NCI-H128 (cell line): ENCODE measurements around the gene ALX3.
"Not testable (repeated sequence)": the region's sequence is repeated elsewhere in the genome, so short reads cannot be mapped to it uniquely, and the experiment has no call there.

Source experiments
- DNase-seq: peaks from one replicate; lab custom pipeline; 2025; ENCODE audit not compliant: unreplicated experiment; lab: John Stamatoyannopoulos, UW

The ALX3 gene

DNA sequence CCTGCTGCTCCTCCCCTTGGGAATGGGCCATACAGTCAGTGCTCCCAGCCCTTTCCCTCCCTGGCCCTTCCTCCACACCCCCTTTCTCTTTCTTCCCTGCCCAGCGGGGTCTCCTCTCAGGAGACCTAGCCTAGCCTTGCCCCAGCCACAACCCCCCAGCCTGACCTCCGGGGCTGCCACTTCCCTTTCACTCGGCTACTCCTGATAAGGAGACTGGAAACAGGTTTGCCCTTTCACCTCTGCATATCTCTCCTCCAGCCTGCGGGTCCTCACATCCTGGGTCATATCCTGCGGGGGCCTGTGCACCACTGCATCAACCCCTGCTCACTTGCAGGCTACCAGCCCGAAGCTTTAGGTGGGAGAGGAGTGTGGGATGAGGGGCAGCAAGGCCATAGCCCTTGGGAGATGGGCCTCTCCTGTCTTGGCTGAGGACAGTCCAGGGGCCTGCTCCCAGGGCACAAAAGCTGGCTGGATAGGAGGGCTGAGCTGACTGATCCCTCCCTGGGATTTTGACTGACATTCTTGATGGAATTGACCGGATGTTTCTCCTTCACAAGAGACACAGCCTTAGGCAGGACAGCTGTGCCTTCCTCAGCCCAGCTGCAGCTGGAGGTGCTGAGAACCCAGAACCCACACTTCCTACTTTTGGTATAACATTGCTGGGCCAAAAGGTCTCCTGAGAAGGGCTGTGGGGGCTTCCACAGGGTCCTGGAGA lies 19.2 kb upstream of the ALX3 start:
- no peak for DNase-seq

DNA sequence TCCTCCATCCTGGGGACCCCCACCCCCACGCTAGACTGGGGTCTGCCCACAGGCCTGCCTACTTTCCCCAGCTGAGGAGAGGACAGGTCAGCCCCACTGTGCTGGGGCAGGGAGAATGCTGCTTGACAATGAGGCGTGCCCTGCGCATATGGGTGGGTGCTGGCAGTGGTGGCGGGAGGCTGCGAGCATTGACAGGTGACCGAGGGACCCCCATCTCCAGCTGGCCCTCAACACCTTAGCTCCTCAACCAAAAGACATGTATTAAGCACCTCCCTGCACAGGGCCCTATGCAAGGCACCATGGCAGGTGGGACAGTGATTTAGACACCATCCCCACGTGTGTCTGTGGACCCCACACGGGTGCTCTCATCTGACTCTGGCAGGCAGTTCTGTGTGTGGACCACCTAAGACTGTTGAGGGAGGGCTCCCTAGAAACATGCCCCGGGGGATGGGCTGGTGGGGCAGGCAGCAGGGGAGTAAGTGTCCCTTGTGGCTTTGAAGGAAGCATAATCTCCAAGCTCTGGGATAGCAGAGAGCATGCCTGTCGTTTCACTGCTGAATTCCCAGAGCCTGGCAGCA lies 18.4 kb upstream of the ALX3 start:
- DNase-seq: no peak

DNA sequence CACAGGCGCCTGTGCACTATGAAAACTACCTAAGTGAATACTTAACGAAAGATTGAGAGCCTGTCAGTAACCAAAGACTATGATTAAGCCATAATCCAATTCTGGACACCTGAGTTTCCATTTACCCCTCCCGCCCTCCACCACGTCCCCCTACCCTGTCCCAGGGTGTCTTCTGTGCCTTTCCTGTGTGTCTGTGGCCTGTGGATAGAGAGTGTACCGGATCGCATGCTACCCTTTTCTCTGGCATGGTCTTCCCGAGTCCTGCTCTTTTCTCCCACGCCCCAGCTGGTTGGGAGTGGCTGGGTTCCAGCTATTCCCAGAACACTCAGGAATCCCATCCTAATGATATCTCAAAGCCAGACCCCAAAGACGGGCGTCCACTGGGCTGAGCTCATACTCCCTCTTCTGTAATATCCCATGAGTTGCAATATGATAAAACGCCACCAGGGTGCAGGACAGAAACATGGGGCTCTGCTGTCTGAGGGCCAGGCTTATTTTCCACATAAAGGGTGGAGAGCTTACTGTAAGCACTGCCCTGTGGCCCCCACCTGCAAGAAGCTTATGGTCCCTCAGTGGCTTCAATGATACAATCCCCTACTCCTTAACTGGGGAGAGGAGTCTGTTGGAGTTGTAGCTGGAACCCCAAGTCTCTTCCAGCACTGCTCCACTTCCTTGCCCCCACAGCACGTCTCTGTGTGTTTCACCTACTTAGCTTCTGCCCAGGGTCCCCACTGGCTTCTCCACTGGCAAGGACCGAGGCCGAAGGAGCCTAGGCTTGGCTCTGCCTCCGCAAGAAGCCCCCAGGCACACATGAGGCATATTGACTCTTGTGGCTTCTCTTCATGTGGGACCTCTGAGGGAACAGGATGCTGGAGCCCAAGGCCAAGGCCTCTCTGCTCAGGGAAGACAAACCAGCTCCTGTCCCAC lies 17.6 kb upstream of the ALX3 start:
- DNase-seq: peak; percentile 20

DNA sequence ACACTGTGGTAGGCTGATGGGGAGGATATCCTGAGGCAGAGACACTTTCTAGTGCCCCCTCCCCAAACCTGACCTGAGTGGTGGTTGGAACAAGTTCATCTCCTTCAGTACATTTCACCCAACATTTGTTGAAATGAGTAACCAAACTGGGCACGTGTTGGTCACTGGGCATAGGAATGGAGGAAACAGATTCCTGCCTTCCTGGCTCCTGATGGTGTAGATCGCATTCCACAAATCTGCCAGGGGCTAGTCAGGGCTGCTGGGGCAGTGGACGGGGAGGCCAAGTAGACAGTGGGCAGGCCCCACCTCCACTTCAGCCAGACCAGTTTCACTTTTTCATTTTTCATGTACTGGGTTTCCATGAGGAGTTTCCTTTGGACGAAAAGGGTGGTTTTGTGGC lies 16.5 kb upstream of the ALX3 start:
- no peak for DNase-seq

DNA sequence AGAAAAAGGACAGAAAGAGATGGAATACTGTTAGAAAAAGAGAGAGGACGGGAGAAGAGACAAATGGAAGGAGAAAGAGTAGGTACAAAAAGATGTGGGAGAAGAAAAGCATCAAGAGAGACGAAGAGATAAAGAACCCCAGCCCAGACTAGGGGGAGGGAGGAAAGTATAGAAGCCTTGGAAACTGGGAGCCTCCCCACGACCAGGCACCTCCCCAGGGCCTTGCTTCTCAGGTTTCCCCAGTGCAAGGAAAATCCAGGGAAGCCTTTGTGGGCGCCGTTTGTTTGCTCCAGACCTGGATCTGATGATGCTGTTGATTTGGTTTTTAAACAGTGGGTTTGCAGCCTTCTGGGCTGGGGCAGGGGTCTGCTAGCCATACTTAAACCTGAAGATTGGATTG lies 15.2 kb upstream of the ALX3 start:
- DNase-seq: no peak

DNA sequence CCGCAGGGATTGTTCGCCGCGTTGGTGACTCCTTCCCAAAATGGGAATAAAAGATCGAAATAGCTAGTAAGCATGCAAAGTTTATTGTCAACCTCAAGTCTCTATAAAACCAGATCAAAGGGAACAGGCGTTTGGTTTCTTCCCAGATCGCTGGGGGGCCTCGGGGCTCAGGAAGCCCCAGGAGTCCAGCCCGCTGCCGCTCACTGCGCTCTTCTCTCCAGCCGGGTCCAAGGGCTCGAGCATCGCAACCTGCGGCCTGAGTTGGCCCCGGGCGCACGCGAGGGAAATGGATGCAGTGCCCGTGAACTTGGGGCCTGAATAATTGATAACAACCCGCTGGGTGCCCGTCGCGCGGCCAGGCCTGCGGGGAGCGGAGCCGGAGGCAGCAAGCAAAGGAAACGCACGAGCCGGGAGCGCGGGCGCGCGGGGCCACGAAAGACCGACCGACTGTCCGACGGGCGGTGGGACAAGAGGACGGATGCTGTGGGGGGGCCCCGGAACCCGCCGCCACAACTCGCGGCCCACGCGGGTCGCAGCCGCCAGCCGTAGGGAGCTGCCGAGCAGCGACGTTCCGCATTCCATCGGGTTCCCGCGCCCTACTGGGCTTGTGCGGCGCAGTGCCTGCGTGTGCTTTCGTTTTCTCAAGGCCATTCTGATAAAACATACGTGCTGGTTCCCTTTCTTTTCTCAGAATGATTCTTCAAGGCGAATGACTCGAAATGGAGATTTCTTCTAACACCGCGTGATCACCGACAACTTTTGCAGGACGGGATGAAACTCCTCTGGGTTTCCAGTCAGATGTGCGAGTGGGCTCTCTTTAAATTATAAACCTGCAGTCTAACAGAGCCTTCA lies 14.0 kb upstream of the ALX3 start:
- no peak for DNase-seq

DNA sequence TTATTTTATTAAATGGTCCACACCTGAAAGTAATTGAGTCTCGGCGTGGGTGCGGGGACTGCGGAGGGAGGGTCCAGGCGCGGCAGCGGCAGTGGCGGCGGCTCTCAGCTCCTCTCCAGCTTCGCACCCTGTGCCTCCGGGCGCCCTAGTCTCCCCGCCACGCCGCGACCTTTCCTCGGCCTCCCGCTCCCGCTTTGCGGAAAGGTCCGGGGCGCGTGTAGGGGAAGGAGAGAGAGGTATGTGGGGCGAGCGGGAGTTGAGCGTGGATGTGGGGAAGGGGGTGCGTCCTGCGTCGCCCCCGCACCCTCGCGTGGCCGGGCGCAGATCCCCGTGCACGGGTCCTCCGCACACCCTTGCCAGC lies 13.4 kb upstream of the ALX3 start:
- no peak for DNase-seq

DNA sequence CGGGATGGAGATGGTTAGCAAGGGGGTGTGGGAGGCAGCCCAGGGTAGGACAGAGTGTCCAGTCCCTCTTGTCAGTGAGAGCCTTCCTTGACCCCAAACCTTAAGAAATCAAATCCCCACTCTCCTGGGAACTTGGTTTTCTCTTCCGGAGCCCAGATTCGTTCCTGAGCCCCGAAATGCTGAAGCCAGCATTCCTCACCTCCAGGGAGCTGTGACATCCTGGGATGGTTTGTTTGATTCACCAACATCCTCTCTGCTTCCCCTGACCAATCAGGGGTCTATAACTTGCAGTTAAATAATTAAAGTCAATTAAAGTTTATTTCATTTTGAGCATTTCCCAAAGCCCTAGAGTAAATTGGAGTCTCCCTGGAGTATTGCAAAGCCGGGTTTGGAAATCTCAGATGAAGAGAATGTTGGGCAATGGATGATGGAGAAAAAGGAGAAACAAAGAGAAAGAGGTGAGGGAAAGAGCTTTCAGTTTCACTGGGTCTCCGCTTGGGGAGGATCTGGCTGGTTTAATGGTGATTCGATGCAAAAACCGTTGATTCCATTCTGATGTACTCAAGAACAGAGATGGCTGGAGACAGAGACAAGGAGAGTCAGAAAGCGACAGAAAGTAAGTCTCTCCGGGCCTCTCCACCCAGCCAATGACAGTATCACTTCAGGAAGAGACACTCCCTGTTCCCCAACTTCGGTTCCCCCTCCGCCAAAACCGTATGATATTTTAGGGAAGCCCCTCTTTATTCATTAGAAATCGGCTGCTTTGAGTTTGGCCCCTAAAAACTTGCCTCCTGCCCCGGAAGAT lies 12.8 kb upstream of the ALX3 start:
- no peak for DNase-seq

DNA sequence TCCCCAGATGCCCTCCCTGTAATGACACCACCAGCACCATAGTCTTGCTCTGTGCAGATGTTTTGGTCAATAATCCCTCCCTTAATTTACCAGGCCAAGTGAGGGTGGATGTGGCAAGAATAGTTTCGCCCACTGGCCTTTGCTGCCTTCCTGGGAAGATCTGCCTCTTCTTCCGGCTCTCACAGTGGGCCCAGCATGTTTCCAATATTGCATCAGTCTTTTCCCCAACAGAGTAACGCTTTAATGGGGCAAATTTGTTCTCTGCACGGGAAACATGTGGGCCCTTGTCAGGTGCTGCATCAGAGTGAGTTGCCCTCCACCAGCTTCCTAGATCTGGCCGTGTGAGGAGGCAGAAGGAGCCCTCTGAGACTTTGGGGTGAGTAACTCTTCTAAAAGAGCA lies 12.0 kb upstream of the ALX3 start:
- DNase-seq: no peak

DNA sequence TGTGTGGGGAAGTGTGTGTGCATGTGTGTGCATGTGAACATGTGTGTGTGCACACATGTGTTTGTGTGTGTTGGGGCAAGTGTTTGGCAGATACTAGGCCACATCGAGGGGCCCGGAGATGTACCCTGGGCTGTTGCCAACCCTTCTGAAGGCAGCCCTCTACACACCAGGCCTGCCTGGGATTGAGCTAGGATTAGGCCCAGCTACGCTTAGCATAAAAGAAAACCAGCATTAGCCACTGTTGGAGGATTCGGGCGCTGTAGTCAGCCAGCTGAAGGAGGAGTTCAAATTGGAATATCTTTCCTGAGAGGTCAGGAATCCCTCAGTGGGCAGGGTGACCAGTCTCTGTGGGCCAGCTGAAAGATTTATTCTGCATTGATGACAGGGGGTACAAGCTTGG lies 10.6 kb upstream of the ALX3 start:
- no peak for DNase-seq

DNA sequence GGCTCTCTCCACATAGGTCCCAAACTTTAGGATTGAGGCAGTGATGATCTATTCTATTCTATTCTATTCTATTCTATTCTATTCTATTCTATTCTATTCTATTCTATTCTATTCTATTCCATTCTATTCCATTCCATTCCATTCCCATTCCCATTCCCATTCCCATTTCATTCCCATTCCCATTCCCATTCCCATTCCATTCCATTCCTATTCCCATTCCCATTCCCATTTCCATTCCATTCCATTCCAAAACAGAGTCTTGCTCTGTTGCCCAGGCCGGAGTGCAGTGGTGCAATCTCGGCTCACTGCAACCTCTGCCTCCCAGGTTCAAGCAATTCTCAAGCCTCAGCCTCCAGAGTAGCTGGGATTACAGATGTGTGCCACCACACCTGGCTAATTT lies 9.5 kb upstream of the ALX3 start:
- not testable (repeated sequence) for DNase-seq

DNA sequence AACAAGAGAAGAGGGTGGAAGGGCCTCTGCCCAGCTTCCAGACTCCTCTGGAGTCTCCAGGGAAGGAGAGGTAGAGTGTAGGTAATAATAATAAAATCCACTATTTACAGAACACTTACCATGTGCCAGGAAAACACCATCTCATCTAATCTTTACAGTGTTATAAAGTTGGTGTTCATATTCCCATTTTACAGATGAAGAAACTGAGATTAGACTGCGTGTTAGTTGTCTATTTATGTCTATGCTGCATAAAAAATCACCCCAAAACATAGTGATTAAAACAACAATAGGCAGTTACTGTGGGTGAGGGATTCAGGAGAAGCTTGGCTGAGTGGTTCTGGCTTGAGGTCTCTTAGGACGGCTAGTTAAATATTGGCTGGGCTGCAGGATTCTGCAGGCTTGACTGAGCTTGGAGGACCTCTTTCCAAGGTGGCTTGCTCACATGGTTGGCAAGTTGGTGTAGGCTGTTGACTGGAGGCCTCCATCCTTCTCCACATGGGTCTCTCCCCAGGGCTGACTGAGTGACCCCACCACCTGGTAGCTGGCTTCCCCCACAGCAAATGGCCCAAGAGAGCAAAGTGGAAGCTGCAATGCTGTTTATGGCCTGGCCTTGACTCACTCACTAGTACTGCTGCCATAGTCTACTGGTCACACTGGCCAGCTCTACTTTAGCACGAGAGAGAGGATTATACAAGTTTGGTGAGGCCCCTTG lies 6.5 kb upstream of the ALX3 start:
- no peak for DNase-seq

DNA sequence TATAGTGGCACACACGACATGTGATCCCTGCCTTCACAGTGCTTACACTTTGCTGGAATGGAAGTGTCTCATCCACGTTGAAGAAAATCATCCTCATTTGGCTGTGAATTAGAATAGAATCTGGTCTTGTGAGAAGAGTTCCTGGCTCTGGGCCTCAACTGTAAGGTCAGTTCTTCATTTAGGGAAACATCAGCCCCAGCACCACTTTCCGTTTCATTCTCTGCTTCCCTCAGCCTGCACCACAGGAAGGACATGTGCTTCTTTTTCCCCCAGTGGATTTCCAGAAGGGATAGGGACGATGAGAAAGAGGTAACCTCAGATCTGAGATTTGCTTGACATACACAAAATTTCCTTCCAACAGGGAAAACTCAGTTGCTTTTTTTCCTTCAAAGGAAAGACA lies 3.7 kb upstream of the ALX3 start:
- no peak for DNase-seq

DNA sequence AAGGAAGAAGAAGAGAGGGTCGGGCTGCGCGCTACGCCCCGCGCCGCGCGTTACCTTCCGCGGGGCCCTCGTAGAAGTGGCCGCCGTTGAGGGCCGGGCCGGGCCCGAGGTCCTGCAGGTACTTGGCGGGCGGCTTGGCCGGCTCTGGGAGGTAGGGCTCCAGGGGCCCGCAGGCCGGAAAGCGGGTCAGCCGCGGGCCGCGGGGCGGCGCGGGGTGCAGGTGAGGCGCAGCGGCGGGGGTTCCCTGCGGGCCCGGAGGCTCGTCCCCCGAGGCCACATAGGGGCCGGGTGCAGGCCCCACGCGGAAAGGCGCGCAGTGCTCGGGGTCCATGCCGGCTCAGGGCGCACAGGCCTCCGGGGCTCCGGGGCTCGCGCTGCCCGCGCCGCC lies 196 bp downstream of the ALX3 start:
- no peak for DNase-seq

DNA sequence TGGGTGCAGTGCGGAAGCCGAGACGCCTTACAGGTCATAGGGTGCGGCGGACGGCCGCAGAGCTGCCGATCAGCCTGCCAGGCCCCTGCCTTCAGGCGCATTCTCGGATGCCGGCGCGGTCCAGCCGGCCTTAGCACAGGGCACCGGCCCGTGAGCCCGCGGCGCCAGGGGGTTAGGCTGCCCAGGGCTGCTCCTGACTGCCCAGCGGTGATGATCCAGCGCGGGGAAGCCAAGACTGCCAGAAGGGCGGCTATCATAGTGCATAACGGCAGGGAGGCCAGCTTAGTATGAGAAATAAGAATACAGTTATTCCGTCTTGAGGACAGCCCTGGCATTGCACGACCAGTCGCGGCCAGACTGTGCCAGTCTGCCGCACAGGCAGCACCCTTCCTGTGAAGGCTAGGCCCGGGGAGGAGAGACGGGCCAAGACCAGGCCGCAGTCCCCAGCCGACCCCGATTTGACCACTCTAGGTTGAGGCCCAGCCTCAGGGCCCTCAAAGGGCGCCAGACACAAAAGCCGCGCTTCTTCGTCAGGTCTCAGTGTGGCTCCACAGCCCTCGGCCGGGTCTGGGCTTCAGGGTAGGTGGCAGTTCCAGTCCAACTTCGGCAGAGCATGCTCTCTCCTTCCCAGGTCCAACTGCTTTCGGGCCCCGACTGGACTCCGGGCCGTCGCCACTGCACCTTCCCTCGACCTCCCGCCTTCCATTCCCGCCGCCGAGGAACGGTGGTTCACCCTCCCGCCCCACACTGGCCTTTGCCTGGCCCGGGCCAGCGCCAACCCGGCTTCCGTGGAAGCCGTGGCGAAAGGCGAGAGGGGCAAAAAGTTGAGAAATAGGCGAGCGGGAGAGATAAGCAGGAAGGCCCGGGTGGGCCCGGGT lies 829 bp downstream of the ALX3 start:
- DNase-seq: no peak

DNA sequence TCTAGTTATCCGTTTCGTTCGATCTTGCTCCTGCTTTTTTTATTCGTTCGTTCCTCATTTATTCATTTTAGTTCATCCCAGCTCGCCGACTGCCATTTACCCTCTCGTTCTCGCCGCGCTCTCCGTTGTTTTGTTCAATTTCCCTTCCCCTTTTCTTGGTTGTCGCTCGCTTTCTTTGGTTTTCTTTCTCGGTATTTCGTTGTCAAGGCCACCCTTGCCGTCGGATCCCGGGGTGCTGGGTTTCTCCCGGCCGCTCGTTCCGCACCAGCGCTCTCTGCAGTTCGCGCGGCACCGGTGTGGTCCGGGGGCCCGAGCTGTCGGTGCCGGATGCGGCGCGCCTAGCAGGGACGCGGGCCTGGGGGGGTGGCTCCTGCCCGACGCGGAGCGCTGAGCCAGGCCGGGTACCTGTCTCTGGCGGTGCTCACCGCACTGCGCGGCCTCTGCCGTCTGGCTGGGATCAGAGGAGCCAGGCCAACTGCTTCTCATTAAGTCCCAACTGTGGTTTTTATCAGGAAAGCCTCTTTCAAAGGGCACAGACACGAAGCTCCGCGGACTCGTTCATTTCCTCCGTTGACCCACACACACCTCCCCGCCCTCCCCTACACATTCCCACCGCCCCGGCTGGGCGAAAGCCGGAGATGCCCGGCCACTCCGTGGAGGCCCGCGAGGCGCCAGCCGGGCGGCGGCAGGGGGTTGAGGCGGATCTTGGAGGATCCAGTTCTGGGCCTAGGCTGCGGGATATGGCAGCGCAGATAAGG lies 1.6 kb downstream of the ALX3 start:
- no peak for DNase-seq

DNA sequence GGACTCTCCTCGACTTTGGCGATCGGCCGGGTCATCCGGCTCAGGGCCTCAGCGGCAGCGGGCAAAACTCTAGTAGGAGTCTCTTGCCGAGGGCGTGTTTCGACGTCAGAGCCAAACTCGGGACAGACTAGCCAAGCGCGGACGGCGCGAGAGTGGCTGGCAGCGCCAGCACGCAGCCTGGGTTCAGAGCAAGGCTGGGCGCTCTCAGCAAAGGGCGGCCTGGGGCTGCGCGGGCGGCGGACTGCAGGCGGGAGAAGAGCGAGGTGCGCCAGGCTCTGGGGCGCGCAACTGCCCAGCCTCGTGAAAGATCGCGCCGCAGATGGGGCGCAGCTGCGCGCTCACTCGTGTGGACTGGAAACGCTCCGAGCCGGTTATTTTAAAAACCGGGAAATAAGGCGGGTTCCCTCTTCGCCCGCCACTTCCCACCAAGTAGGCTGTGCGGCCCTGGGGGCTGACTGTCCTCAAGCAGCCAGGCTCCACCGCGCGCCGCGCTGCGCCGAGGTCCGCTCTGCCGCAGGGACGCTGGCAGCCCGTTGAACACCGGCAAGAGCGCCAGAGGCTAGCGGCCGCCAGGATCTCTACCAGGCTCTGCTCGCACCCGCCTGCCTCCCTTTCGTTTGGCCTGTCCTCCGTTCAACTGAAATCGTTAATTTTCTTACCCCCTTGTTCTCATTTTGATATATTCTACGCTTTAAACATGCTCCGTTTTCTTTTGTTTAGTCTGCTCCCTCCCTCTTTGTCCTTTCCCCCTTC lies 2.4 kb downstream of the ALX3 start:
- DNase-seq: no peak
